Panc1 (cell line): ENCODE results near the gene GCAT. TPM values are rescaled to one million over a fixed set of nuclear protein-coding genes. Genes with fewer than 3 reads are reported as not detected.
"Not testable (repeated sequence)": the region's sequence is repeated elsewhere in the genome, so short reads cannot be mapped to it uniquely, and the experiment has no call there.

ENCODE experiments used
- ATAC-seq: fragments of 200-7000 bp; cut with Tn5 transposase; 2 replicates; pipeline ENCODE4 v1.9.1; 2020; ENCODE audit warnings: mild to moderate bottlenecking, moderate library complexity
- BruUV-seq: library from RNA; stranded (reverse); fragments of 400-500 nt; replicated peaks from 2 replicates; lab custom pipeline; 2021; lab: Mats Ljungman, UMichigan
- CTCF ChIA-PET: fragments of 300-600 bp; sonication (Branson Sonifier 250); formaldehyde crosslinking; loops from one replicate; lab custom pipeline; 2022; ENCODE audit warnings: antibody characterized with exemption; lab: Charles Lee
- POLR2A ChIA-PET: fragments of 300-600 bp; sonication (Branson Sonifier 250); formaldehyde crosslinking; loops from one replicate; lab custom pipeline; 2022; ENCODE audit warnings: antibody characterized with exemption; lab: Charles Lee
- DNase-seq: peaks from one replicate; pipeline ENCODE4 v3.0.0-alpha.2; 2010; ENCODE audit warnings: low read depth, low spot score
- H3K27ac ChIP-seq: 2 replicates; pipeline ENCODE4 v1.5.1; 2011; ENCODE audit warnings: mild to moderate bottlenecking, low read length, inconsistent platforms
- H3K27me3 ChIP-seq: fragments of 200-500 bp; sonication (Bioruptor generic); 2 replicates; pipeline ENCODE4 v1.6.0; 2014; ENCODE audit warnings: low read length, inconsistent platforms; ENCODE audit not compliant: control insufficient read depth, insufficient read depth
- H3K36me3 ChIP-seq: fragments of 200-500 bp; sonication (Bioruptor generic); 2 replicates; pipeline ENCODE4 v1.5.1; 2014; ENCODE audit warnings: inconsistent platforms, mild to moderate bottlenecking, low read length, moderate library complexity; ENCODE audit not compliant: control insufficient read depth, insufficient read depth
- H3K4me1 ChIP-seq: 2 replicates; pipeline ENCODE4 v1.5.1; 2011; ENCODE audit warnings: inconsistent platforms, mild to moderate bottlenecking, low read length, moderate library complexity; ENCODE audit not compliant: control insufficient read depth, insufficient read depth
- H3K4me3 ChIP-seq, 2 experiments: 2 replicates each; pipeline ENCODE4 v1.5.1; 2011 to 2012; ENCODE audit warnings: low read depth in 2 of 2, low read length in 2 of 2, mild to moderate bottlenecking in 2 of 2, inconsistent platforms in 1 of 2, moderate library complexity in 1 of 2
- H3K9me3 ChIP-seq: fragments of 200-500 bp; sonication (Bioruptor generic); 2 replicates; pipeline ENCODE4 v1.5.1; 2014; ENCODE audit warnings: low read depth, mild to moderate bottlenecking, inconsistent platforms, low read length, moderate library complexity; ENCODE audit not compliant: control insufficient read depth, insufficient read depth
- POLR2AphosphoS5 ChIP-seq: IDR thresholded peaks from 2 replicates; pipeline ENCODE4 v1.6.1; 2012; ENCODE audit warnings: mild to moderate bottlenecking, low read depth, low read length, moderate library complexity
- SIN3A ChIP-seq: IDR thresholded peaks from 2 replicates; pipeline ENCODE4 v1.6.1; 2012; ENCODE audit warnings: low read depth, mild to moderate bottlenecking, low read length, moderate library complexity, borderline replicate concordance; ENCODE audit not compliant: insufficient read depth
- TCF7L2 ChIP-seq: IDR thresholded peaks from 2 replicates; pipeline ENCODE4 v1.6.1; 2011; ENCODE audit warnings: mild to moderate bottlenecking, low read depth, low read length, inconsistent platforms
- in situ Hi-C: cut with HindIII; loops from 2 replicates; pipeline ENCODE4 v1.10.0; 2016; ENCODE audit warnings: low sequenced_read_pairs, low pct_unique_long_range_greater_than_20kb
- intact Hi-C: fragments of 100-400 bp; cut with micrococcal nuclease; formaldehyde crosslinking; loops from one replicate; pipeline ENCODE4 v1.10.0; 2022; ENCODE audit not compliant: unreplicated experiment
- total RNA-seq: library from RNA; stranded (reverse); gene quantifications from one replicate; pipeline ENCODE4 v1.2.1, GENCODE V29; 2021; ENCODE audit not compliant: unreplicated experiment
- TF ChIP-seq, protein P1 (sequence below), 2 experiments: IDR thresholded peaks; 2 replicates each; pipeline ENCODE4 v1.6.1; 2011 to 2012; ENCODE audit warnings: low read depth in 2 of 2, control low read depth in 1 of 2, low read length in 1 of 2, mild to moderate bottlenecking in 1 of 2, moderate library complexity in 1 of 2; ENCODE audit not compliant: insufficient read depth in 1 of 2
- TF ChIP-seq, protein P2 (sequence below): fragments of 450-650 bp; IDR thresholded peaks from 2 replicates; pipeline ENCODE4 v1.5.1; 2017; ENCODE audit warnings: mild to moderate bottlenecking

The GCAT gene
- total RNA-seq, 1 experiment from 2014 or later = 11.2 TPM

DNA sequence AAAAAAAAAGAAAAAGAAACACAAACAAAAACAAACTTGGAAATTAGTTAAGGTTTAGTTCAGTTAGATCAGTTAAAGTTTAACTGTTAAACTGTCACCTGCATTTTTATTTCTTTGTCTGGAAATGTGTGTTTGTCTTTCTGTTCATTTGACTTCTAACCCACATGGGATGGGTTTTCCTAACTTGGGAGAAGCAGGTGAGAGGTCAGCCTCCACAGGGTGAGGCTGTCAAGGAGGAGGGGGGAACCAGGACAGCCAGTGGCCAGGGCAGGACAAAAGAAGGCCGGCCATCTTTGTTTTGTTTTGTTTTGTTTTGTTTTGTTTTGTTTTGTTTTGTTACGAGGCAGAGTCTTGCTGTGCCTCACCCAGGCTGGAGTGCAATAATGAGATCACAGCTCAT, 13.4 kb upstream of the GCAT start:
- intact Hi-C loops = no loop called here
- Histone ChIP-seq H3K4me3 (no peak overlapping the region), H3K36me3 (no peaks in the 10 kb centered on the region), H3K9me3 (no peaks in the 10 kb centered on the region), H3K27ac (no peak overlapping the region), H3K4me1 (0 out of 2 replicates have a peak, but pooled peaks cover 2% of the 10 kb centered on the region), H3K27me3 (no peaks in the 10 kb centered on the region)
- DNase-seq = no peak
- ChIA-PET CTCF (no interaction called here), POLR2A (no interaction called here)
- TF ChIP-seq TCF7L2 (no peak), POLR2AphosphoS5 (no peak), SIN3A (no peak)
- TF ChIP-seq, protein P1, sequence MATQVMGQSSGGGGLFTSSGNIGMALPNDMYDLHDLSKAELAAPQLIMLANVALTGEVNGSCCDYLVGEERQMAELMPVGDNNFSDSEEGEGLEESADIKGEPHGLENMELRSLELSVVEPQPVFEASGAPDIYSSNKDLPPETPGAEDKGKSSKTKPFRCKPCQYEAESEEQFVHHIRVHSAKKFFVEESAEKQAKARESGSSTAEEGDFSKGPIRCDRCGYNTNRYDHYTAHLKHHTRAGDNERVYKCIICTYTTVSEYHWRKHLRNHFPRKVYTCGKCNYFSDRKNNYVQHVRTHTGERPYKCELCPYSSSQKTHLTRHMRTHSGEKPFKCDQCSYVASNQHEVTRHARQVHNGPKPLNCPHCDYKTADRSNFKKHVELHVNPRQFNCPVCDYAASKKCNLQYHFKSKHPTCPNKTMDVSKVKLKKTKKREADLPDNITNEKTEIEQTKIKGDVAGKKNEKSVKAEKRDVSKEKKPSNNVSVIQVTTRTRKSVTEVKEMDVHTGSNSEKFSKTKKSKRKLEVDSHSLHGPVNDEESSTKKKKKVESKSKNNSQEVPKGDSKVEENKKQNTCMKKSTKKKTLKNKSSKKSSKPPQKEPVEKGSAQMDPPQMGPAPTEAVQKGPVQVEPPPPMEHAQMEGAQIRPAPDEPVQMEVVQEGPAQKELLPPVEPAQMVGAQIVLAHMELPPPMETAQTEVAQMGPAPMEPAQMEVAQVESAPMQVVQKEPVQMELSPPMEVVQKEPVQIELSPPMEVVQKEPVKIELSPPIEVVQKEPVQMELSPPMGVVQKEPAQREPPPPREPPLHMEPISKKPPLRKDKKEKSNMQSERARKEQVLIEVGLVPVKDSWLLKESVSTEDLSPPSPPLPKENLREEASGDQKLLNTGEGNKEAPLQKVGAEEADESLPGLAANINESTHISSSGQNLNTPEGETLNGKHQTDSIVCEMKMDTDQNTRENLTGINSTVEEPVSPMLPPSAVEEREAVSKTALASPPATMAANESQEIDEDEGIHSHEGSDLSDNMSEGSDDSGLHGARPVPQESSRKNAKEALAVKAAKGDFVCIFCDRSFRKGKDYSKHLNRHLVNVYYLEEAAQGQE (IDR thresholded peaks at IDR 0.05; ENCODE audit: insufficient read depth in 1 of 2, low read depth in 2 of 2, low read length in 1 of 2) = no peak
- TF ChIP-seq, protein P2, sequence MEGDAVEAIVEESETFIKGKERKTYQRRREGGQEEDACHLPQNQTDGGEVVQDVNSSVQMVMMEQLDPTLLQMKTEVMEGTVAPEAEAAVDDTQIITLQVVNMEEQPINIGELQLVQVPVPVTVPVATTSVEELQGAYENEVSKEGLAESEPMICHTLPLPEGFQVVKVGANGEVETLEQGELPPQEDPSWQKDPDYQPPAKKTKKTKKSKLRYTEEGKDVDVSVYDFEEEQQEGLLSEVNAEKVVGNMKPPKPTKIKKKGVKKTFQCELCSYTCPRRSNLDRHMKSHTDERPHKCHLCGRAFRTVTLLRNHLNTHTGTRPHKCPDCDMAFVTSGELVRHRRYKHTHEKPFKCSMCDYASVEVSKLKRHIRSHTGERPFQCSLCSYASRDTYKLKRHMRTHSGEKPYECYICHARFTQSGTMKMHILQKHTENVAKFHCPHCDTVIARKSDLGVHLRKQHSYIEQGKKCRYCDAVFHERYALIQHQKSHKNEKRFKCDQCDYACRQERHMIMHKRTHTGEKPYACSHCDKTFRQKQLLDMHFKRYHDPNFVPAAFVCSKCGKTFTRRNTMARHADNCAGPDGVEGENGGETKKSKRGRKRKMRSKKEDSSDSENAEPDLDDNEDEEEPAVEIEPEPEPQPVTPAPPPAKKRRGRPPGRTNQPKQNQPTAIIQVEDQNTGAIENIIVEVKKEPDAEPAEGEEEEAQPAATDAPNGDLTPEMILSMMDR = no peak
- in situ Hi-C loops = no loop called here
- no TSS peak for BruUV-seq
- no peak for ATAC-seq

DNA sequence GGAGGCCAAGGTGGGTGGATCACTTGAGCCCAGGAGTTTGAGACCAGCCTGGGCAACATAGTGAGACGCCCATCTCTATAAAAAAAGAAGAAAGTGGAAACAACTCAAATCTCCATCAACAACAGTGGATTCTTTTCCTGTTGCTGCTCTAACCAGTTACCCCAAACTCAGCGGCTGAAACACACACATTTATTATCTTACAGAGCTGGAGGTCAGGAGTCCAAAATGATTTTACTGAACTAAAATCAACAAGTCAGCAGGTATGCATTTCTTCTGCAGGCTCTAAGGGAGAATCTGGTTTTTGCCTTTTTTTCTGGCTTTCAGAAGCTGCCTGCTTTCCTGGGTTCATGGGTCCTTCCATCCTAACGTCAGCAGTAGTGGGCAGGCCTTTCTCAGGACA, 11.7 kb upstream of the GCAT start:
- ChIA-PET CTCF (no interaction called here), POLR2A (interaction anchor here (0.6 kb wide), 1 partner anchor 188 kb away, joined by 5 read pairs; the partner anchor contains the start of gene GGA1)
- Histone ChIP-seq H3K4me1 (0 out of 2 replicates have a peak, but pooled peaks cover 2% of the 10 kb centered on the region), H3K27me3 (no peaks in the 10 kb centered on the region), H3K27ac (no peak overlapping the region), H3K9me3 (no peaks in the 10 kb centered on the region), H3K4me3 (no peak overlapping the region), H3K36me3 (no peaks in the 10 kb centered on the region)
- ATAC-seq (no peak), DNase-seq (no peak)
- TF ChIP-seq POLR2AphosphoS5 (no peak), TCF7L2 (no peak), SIN3A (no peak)
- TF ChIP-seq, protein P1 (IDR thresholded peaks at IDR 0.05; ENCODE audit: insufficient read depth in 1 of 2, low read depth in 2 of 2, low read length in 1 of 2) = no peak
- TF ChIP-seq, protein P2 = no peak
- intact Hi-C loops = no loop called here
- BruUV-seq = no TSS peak
- in situ Hi-C loops = no loop called here

DNA sequence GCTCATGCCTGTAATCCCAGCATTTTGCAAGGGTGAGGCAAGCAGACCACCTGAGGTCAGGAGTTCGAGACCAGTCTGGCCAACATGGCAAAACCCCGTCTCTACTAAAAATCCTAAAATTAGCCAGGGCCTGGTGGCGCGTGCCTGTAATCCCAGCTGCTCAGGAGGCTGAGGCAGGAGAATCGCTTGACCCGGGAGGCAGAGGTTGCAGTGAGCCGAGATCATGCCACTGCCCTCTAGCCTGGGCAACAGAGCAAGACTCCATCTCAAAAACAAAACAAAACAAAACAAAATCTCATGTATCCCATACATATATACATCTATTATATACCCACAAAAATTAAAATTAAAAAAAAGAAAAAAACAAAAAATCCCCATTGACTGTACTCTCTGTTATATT, 10.5 kb upstream of the GCAT start:
- CTCF ChIA-PET, in situ Hi-C loops: not testable (repeated sequence)

More for the DNA sequence above, 10.5 kb upstream of the GCAT start:
- intact Hi-C loops, POLR2A ChIA-PET, H3K9me3 ChIP-seq, BruUV-seq, H3K36me3 ChIP-seq, H3K27me3 ChIP-seq, H3K4me3 ChIP-seq, DNase-seq, ATAC-seq, H3K27ac ChIP-seq, H3K4me1 ChIP-seq: not testable (repeated sequence)
